GM10266 (cell line): Measurements from ENCODE around the gene PLEK2.
"Not testable (repeated sequence)": the region's sequence is repeated elsewhere in the genome, so short reads cannot be mapped to it uniquely, and the experiment has no call there.

Experiments used
- DNase-seq: peaks from one replicate; pipeline ENCODE4 v3.0.0; 2012; ENCODE audit errors: extremely low spot score
- CTCF ChIP-seq: IDR thresholded peaks from 2 replicates; pipeline ENCODE4 v1.5.1; 2012; ENCODE audit warnings: mild to moderate bottlenecking, low read depth; ENCODE audit not compliant: control insufficient read depth, insufficient read depth; ENCODE audit errors: missing control alignments

Gene PLEK2

GRCh38 chr14:67413806-67414769, 2.1 kb upstream of the PLEK2 start:
- no peak for DNase-seq

GRCh38 chr14:67411370-67411769, 595 bp downstream of the PLEK2 start:
- DNase-seq = no peak
- TF ChIP-seq CTCF = no peak

More at GRCh38 chr14:67413806-67414769, 2.1 kb upstream of the PLEK2 start:
- TF ChIP-seq CTCF = no peak

- no peak for DNase-seq
- TF ChIP-seq CTCF = no peak
Observed at GRCh38 chr14:67410313-67410712, 1.7 kb downstream of the PLEK2 start.

GRCh38 chr14:67409461-67409860, 2.5 kb downstream of the PLEK2 start:
- TF ChIP-seq CTCF = no peak
- DNase-seq = no peak

- DNase-seq = not testable (repeated sequence)
Observed at GRCh38 chr14:67408122-67408801, 3.7 kb downstream of the PLEK2 start.

- DNase-seq = no peak
- no peak for TF ChIP-seq CTCF
Observed at GRCh38 chr14:67405771-67406170, 6.2 kb downstream of the PLEK2 start.

GRCh38 chr14:67400434-67400833, 11.5 kb downstream of the PLEK2 start:
- TF ChIP-seq CTCF = no peak
- no peak for DNase-seq
